ENCODE results near the gene GPR75. TPM values are rescaled to one million over a fixed set of nuclear protein-coding genes. Genes with fewer than 3 reads are reported as not detected.

GPR75 gene
- total and polyA plus RNA-seq, 2 of the 8 experiments (the other 6 are each of a cell fraction or from before 2014, with no cell fraction given): 3.5 to 4.3 TPM

DNA sequence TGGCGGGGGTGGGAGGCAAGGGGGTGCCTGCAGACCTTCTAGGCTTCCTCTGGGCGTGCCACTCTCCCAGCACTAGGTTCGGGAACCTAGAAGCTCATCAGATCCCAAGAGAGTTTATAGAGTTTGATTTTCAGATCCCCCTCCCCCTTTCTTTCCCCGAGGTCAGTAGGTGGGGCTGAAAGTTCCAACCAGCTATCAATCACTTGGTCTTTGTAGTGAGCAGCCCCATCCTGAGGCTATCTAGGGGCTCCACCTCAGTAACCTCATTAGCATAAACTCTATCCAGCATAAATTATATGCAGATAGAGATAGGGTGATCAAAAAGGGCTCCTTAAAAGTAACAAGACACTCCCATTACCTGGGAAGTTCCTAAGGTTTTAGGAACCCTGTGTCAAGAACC is 40.1 kb downstream of the GPR75 start:
- no peak overlapping the region for H2BK15ac ChIP-seq (ENCODE audit: low read length)
- no peak overlapping the region for H2BK120ac ChIP-seq (replicated peaks; ENCODE audit: low read depth, low read length)
- H4K8ac ChIP-seq (ENCODE audit: extremely low read depth, insufficient read depth, low read length): no peak overlapping the region
- WGBS, 2 experiments (ENCODE audit: extremely low coverage in 1 of 2, insufficient coverage in 1 of 2, insufficient read length in 1 of 2, insufficient replicate concordance in 2 of 2, low coverage in 1 of 2, low lambda C conversion rate in 2 of 2, missing lambda C conversion rate in 1 of 2): 76% methylated on average over 4 of the region's 4 CpGs; no CpG with 5 or more reads in 1 of the 2 experiments
- H3K4me3 ChIP-seq (ENCODE audit: extremely low read depth in 1 of 4, insufficient read depth in 2 of 4, low read depth in 3 of 4, low read length in 4 of 4): no peak overlapping the region
- no peaks in the 10 kb centered on the region for H3K27me3 ChIP-seq (replicated peaks in 1 of 4; ENCODE audit: control insufficient read depth in 3 of 4, extremely low read depth in 1 of 4, insufficient read depth in 3 of 4, low read length in 3 of 4)
- DNase-seq (ENCODE audit: low read depth in 1 of 2, low spot score in 2 of 2) (no peak), FAIRE-seq (no peak)
- no peak overlapping the region for H4K5ac ChIP-seq (ENCODE audit: insufficient read length, low read depth, low read length)
- H3K14ac ChIP-seq (ENCODE audit: insufficient read length): no peak overlapping the region
- no peak overlapping the region for H3K27ac ChIP-seq (ENCODE audit: low read depth, low read length)
- H3K9ac ChIP-seq (replicated peaks in 1 of 4; ENCODE audit: extremely low read depth in 1 of 4, low read depth in 3 of 4, low read length in 3 of 4): no peak overlapping the region
- no peaks in the 10 kb centered on the region for H3K23me2 ChIP-seq (ENCODE audit: low read depth, low read length)
- H4K20me1 ChIP-seq (replicated peaks in 1 of 2; ENCODE audit: control insufficient read depth in 1 of 2, insufficient read depth in 2 of 2, low read length in 2 of 2): no peaks in the 10 kb centered on the region
- H3K56ac ChIP-seq (replicated peaks; ENCODE audit: insufficient read length, low read depth, low read length): no peak overlapping the region
- H2BK5ac ChIP-seq (ENCODE audit: low read depth, low read length): no peak overlapping the region
- no peak overlapping the region for H3K23ac ChIP-seq (ENCODE audit: insufficient read length)
- H3K4me1 ChIP-seq (replicated peaks in 1 of 4; ENCODE audit: control insufficient read depth in 3 of 4, insufficient read depth in 4 of 4, low read length in 3 of 4): no peaks in the 10 kb centered on the region
- no peak overlapping the region for H2BK12ac ChIP-seq (ENCODE audit: low read depth, low read length)
- H3K4me2 ChIP-seq (ENCODE audit: insufficient read depth in 1 of 2, low read depth in 2 of 2, low read length in 2 of 2): no peak overlapping the region
- peaks cover 0 to 12% (median under 1%) of the 10 kb centered on the region in 4 experiments; a peak in 4 of 8 replicates for H3K36me3 ChIP-seq (ENCODE audit: control insufficient read depth in 2 of 4, insufficient read depth in 4 of 4, low read length in 3 of 4)
- H4K91ac ChIP-seq (replicated peaks; ENCODE audit: insufficient read length, low read length): no peak overlapping the region
- H3K79me2 ChIP-seq (ENCODE audit: control insufficient read depth in 1 of 2, insufficient read depth in 2 of 2, low read length in 2 of 2): no peaks in the 10 kb centered on the region
- CTCF ChIA-PET (ENCODE audit: partially characterized antibody): interaction anchor here (0.7 to 1.9 kb wide), 4 partner anchors 7 to 50 kb away, joined by 3 to 6 read pairs (median 3); partner anchors contain the start of gene ERLEC1
- no peak overlapping the region for H3K4ac ChIP-seq (replicated peaks; ENCODE audit: insufficient read length, low read depth, low read length)
- H3K18ac ChIP-seq (ENCODE audit: extremely low read depth, low read length): no peak overlapping the region
- H3K79me1 ChIP-seq (ENCODE audit: low read depth, low read length): no peaks in the 10 kb centered on the region
- H2BK20ac ChIP-seq (ENCODE audit: low read length): no peak overlapping the region
- no peaks in the 10 kb centered on the region for H3K9me3 ChIP-seq (ENCODE audit: insufficient read depth in 2 of 2, low read depth in 1 of 2, low read length in 1 of 2)
- H2AK5ac ChIP-seq (ENCODE audit: low read depth, low read length): no peak overlapping the region
- POLR2A ChIA-PET (ENCODE audit: partially characterized antibody): interaction anchor here (0.7 to 1.3 kb wide), 4 partner anchors 10 to 42 kb away, joined by 3 to 7 read pairs (median 3); no protein-coding TSS in a partner anchor
- no peak overlapping the region for H2AFZ ChIP-seq (ENCODE audit: low read length)
- TF ChIP-seq CHD1 (IDR thresholded peaks at IDR 0.05; ENCODE audit: low read depth, low read length): no peak
- no peak for TF ChIP-seq SRF (IDR thresholded peaks at IDR 0.05; ENCODE audit: low read depth, low read length)
- no peak for TF ChIP-seq SP4 (IDR thresholded peaks at IDR 0.05; ENCODE audit: low read length)
- no peak for TF ChIP-seq RAD21 (IDR thresholded peaks at IDR 0.05 in 1 of 2, conservative IDR thresholded peaks at IDR 0.05 in 1 of 2; ENCODE audit: low read depth in 2 of 2, low read length in 2 of 2)
- no peak for TF ChIP-seq POLR2AphosphoS5 (IDR thresholded peaks at IDR 0.05; ENCODE audit: low read depth, low read length)
- no peak for TF ChIP-seq NRF1 (IDR thresholded peaks at IDR 0.05; ENCODE audit: low read depth, low read length)

All from H1 (cell line).